HG02973 (cell line): ENCODE results near the gene MTFR1L.
A peak's percentile ranks its signal among the peaks of the same experiment; 100 is the strongest.

Experiments
- ATAC-seq: cut with Tn5 transposase; IDR thresholded peaks from one replicate; pipeline ENCODE4 v1.9.1; 2021; ENCODE audit warnings: moderate library complexity; ENCODE audit not compliant: unreplicated experiment

Gene MTFR1L

DNA sequence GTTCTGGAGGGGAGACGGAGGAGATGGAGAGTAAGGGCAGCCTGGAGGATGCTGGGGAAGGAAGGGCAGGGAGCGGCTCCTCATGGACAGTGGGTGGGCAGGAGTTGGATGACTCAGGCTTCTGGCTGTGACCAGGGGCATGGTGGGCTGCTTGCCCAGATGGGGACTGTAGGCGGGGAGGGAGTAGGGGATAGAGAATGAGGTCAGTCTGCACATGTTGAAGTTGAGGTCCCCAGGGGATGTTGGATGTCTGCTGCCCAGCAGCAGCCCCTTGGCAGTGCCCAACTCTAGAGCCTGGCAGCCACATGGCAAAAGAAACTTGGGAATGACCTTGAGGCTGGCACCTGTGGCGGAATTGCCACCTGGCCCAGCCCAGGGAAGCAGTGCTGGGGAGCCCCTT is 13.3 kb upstream of the MTFR1L start:
- ATAC-seq = no peak

DNA sequence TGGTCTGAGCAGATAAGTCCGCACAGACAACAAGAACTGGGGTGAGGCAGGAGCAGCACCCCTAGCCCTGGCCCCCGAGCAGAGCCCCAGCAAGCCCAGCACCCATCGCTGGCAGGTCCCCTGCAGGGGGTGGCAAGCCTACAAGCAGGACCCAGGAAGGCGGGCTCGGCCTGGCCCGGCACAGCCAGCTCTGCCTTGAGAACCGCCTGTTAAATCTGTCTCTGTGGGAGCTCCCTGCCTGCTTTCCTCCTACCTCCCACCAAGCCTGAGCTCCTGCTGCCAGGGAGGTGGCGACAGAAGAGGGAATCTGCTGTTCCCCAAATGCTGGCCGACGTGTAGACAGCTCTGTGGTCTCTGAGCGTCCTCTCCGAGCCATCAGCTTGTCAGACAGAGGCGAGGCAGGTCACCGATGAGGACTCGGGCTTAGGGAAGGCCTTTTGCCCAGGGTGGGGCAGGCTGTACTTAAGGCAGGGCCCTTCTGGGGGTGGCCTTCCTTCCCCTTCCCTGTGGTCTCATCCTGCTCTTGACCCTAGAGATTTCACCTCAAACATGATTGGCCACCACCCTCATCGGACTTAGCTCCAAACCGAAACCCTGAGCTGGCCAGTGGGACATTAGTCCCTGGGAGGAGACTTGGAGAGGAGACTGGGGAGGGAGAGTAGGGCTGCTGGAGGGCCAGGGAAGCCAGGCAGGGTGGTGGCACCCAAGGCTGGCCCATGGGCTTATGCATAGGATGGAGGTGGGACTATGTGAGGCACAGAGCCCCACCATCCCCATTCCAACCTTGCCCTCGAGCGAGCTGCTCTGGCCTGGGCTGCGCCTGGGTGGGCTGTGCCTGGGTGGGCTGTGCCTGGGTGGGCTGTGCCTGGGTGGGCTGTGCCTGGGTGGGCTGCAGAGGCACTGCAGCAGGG is 12.0 kb upstream of the MTFR1L start:
- ATAC-seq = no peak

DNA sequence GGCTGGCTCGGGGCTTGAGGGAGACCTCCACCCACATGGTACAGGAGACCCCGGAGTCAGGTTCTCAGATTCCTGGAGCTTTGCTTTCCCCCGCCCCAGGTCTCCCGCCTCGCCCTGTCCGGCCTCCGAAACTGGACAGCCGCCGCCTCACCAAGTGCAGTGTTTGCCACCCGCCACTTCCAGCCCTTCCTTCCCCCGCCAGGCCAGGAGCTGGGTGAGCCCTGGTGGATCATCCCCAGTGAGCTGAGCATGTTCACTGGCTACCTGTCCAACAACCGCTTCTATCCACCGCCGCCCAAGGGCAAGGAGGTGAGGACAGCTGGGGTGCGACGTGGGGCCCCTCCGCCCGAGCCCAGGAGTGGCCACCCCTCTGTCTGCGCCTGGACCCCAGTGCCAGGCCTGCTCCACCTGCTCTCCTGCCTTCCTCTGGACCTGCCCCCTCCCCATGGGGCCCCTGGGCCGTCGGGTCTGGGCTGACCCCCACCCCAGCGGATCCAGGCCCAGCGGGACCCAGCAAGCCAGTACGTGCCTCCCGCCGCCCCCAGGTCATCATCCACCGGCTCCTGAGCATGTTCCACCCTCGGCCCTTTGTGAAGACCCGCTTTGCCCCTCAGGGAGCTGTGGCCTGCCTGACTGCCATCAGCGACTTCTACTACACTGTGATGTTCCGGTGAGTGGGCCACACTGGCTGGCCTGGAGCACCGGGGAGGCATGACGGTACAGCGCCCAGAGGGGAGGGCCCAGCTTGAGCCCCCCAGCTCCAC is 11.1 kb upstream of the MTFR1L start:
- ATAC-seq = no peak

DNA sequence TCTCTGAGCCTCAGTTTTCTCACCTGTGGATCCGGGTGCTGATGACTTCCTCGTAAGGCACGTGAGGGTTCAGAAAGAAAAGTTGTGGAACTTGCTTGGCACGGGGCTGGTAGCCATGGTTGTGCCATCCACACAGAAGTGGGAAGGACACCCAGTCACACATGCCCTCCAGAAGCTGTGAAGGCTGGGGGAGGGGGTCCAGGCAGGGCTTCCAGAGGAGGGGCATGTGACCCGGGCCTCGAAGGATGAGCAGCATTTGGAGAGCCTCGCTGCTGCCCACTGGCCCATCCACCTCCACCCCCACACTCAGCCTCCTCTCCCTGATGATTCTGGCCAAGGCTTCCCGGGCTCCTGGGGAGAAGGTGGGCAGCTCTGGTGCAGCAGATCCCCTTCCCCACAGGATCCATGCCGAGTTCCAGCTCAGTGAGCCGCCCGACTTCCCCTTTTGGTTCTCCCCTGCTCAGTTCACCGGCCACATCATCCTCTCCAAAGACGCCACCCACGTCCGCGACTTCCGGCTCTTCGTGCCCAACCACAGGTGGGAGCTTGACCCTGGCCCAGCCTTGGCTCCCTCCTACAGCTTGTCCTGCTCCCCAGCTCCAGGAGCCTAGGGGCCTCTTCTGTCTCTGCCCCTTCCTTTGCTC is 10.3 kb upstream of the MTFR1L start:
- ATAC-seq = no peak

DNA sequence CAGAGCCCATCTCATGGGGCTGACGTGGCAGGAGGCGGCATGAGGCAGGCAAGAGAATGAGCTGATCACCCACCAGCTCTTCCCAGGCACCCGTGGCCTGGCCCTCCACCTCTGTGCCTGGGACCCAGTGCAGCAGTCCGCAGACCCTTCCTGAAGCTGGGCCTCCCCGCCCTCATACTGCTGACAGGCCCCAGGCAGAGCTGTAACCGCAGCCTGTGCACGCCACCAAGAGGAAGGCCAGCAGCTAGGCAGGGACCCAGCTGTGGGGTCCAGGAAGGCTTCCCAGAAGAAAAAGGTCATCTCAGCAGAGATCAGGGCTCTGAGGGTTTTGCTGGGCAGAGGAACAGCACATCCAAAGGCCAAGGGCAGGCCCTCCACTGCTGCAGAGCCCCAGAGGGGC is 9.8 kb upstream of the MTFR1L start:
- no peak for ATAC-seq

DNA sequence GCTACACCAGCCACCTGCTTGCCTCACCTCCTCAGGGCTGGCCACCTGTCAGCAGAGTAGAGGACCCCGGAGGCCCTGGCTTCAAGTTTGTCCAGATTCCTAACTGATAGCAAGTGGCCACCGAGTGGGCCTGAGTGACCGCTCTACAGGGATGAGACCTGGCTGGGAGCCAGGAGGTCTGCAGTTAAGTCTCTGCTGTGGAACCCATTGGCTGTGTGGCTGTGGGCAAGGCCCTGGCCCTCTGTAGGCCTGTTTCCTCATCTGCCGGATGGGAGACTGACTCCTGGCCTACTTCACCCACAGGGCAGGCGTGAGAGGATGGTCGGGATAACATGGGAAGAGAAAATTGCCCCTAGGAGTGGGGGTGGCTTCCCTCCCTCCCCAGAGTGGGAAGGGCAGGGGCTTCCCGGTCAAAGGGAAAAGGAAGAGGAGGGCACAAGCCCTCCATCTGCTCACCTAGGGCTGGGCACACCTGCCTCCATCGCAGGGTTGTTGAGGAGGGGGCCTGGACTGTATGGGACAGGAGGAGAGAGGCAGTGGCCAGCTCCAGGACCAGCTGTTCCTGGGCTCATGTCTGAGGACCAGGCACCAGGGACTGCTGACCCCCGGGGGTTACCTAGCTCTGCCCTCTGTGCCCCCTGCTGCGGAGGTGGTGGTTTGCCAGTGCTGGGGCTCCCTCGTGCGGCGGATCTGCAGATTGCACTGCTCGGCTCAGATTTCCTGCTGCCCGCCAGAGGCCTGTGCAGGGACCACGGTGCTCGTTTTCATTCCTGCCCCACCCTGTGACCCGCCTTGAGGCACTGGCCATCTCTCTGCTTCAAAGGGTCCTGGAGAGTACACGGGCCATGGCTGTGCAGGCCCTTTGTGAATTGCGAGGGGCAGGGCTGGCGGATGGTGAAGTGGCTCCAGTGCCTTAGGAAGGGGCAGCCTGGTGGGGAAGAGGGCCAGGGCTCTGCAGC is 9.1 kb upstream of the MTFR1L start:
- no peak for ATAC-seq

DNA sequence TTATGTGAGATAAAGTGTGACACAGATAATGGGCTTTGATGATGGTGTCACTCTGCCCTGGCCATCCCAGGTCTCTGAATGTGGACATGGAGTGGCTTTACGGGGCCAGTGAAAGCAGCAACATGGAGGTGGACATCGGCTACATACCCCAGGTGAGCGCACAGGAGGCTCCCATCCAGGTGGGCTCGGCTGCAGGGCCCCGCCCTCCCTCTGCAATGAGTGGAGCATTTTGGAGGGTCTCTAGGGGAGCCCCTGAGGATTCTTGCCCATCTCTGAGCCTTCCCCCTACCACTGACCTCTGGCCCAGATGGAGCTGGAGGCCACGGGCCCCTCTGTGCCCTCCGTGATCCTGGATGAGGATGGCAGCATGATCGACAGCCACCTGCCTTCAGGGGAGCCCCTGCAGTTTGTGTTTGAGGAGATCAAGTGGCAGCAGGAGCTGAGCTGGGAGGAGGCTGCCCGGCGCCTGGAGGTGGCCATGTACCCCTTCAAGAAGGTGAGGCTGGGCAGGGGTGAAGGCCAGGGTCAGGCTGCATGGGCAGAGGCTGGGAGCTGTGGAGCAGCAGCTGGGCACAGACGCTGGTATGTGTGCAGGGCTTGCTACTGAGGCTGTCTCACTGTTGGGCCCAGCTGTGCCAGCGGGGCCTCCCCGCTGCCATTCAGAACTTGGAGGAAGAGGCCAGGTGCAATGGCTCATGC is 8.2 kb upstream of the MTFR1L start:
- no peak for ATAC-seq

DNA sequence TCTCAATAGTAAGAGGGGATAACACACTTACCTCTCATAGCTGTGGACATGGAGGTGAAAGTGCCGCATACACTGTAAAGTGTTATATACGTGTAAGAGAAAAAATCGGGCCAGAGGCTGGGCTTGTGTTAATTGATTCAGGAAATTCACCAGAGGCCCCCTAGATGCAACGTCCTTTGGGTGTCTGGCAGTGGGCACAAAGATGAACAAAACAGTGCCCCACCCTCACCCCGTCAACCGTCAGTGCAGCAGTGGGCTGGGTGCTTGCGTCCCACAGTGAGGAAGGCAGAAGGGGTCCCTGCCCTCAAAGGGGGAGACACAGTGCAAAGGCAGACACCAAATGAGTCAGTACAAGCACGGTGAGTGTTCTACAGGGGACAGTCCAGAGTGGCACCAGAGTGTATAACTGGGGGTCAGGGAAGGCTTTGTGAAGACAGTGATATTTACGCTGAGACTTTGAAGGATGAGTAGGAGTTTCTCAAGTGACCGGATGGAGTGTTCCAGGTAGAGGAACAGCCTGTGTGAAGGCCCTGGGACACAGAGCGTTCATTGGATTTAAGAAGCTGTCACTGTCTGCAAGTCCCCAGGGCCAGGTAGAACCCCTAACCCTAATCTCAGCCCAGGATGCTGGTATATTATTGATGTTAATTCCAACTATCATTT is 6.6 kb upstream of the MTFR1L start:
- no peak for ATAC-seq

DNA sequence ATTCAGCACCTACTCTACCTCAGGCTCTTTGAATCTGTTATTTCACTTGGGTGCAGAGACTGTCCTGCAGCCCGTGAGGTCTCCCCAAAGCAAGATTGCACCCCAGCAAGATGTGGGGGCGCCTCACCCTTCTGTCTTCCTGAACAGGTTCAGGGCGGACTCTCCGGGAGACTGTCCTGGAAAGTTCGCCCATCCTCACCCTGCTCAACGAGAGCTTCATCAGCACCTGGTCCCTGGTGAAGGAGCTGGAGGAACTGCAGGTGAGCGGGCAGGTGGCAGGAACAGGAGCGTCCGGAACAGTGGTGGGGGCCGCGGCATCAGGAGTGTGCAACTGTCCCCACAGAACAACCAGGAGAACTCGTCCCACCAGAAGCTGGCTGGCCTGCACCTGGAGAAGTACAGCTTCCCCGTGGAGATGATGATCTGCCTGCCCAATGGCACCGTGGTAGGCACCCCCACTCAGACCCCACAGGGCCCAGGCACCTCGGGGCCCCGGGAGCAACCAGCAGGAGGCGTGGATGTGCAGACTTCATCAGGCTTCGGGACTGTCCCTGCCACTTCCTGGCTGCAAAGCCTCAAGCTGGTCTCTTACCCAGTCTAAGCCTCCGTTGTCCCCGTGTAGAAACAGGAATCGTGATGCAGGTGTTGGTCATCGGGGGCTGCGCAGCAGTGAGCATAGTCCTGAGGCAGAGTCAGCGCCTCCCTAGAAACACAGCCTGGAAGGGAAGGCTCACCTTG is 5.9 kb upstream of the MTFR1L start:
- ATAC-seq = no peak

DNA sequence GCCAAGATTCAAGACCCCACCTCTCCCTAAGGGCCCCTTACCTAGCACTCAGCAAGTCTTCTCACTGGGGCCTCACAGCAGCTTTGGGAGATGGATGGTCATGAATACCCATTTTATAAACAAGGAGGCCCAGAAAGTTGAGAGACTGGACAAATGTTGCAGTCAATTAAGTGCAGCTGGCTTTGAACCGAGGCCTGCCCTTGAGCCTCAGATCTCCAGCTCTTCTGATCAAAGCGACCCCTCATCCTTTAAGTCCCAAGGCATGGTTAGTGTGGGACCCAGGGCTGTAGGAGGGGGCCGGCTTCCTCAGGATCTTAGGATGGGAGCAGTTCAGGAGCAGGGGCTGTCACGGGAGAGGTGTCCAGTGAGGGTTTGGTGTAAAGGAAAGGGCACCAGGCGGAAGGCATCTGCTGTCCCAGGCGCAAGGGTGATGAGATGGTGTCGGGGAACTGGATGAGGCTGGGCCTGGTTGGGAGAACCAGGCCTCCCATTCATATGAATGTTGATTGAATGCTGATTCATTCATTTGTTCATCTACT is 5.1 kb upstream of the MTFR1L start:
- no peak for ATAC-seq

DNA sequence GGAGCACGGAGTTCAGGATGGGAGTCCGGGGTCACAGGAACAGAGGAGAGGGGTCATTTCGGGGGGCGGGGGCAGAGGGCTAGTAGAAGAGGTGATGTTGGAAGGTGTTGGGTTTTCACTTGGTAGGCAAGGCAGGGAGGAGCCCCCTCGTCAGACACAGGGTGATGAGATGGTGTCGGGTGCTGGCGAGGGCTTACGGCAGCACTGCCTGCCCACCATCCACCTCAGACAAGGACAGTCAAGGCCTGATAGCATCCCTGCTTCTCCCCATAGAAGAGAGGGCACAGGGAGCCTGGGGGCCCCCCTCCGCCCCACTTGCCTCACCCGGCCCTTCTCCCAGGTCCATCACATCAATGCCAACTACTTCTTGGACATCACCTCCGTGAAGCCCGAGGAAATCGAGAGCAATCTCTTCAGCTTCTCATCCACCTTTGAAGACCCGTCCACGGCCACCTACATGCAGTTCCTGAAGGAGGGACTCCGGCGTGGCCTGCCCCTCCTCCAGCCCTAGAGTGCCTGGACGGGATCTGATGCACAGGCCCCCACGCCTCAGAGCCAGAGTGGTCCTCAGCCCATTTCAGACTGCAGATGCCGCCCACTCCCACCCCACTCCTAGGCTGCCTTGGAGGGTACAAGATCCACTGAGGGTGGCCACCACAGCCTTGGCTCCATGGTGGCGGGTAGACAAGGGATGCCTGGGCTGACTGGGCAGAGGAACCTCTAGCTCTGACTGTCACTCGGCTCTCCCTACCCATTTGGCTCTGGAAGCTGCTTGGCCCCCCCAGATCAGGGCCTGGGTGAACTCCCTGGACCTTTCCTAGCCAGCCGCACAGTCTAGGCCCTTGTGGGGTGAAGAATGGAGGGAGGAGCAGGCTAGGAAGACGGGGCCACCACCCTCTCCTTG is 4.3 kb upstream of the MTFR1L start:
- ATAC-seq = no peak

DNA sequence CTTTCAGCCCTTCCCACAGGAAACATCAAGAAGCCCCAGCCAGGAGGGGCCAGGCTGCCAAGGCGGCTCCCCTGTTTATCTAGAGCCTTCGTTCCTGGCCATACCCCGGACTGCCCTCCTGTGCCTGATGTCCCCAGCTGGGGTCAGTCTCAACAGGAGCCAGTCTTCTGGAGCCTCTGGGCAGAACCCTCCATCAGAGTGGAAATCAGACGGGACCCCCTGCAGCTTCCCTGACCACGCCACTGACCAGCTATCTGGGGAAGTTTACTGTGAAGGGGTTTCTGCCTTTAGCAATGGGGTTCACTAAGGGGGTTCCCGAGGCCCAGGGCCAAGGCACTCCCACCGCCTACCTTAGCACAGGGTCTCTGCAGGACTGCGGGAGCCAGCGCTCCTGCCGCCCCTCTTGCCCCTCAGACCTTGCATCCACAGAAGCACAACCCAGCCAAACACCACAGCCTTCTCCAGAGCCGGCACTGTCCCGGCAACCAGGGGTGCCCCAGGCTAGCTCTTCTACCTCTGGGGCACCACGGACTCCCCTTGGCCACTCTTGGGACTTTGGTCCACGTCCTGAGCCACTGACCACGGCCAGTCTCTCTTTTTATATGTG is 3.5 kb upstream of the MTFR1L start:
- no peak for ATAC-seq

DNA sequence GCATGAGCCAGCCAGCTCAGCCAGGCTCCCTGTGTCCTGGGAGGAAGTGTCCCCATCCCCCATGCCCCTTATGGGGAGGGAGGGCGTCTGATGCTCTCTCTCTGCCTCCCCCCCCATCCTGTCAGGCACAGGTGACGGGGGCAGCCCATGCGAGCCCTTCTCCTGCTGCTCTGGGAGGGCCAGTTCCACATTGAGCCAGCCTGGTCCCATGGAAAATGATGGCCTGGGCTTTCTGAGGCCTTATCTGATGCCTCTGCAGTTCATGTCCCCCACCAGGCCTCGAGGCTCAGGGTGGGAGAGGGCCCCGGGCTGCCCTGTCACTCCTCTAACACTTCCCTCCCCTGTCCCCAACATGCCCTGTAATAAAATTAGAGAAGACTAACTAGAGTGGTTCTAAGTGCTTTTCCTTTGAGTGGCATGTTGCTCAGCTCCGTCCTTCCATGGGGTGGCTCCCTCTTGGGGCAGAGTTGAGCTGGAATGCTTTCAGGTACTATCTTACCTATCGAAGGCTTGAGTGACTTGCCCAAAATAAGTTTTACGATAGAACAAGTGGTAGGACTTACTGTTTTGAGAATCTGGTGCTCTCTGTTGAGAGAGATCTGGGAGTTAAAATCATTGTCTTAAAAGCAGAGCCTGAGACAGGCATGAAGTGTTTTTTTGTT is 1.8 kb upstream of the MTFR1L start:
- no peak for ATAC-seq

DNA sequence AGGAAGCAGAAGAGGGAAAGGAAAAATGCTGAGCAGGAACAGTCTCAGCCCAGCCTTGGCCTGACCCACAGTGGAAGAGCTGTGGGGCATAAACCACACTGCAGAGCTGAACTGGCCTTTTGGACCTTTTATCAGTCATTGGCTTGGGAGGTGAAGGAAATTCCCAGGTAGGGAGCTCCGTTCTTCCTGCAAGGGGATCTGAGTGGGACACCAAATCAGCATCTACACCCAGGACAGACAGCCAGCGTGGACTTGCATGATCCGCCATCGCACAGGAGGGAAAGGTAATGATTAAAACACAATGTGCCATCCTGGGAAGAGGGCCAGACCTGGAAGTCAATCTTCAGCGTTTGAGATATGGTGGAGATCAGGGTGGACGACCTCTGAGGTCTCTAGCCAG is 1.2 kb upstream of the MTFR1L start:
- no peak for ATAC-seq

DNA sequence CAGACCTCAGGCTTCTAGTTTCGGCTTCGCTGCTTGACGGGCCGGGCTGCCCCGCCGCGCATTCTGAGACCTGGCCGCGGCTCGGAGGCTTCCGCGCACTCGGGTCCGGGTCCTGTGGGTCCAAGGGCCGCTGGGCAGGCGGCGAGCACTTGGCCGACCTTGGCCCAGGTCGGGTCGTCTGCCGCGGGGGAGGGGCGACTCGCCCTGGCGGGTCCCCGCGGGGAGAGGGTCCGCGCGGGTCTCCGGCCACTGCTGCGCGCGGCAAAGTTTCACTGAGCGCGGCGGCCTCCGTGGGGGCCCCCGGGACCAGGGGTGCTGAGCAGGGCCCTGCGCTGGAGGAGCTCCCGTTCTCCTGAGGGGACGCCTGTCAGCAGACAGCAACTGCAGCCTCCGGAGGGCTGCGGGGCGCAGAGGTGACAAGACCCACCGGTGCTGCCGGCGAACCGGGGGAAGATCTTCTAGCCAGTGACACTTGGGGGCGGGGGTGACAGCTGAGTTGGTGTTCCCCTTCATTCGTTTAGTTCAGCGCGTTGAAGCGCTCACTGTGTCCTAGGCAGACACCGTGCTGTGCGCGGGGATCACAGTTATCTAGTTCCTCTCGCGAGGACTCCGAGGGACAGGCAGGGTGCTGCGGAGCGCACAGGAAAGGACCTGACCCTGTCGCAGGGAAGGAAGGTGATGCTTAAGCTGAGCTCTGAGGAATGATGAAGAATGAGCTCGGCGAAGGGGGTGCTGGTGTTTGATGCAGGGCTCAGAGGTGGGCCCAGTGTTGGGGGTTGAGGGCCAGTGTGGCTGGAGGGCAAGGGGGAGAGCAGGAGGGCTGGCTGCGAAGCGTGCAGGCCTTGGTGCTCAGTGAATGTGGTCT is 725 bp downstream of the MTFR1L start:
- ATAC-seq = peak; percentile 32

DNA sequence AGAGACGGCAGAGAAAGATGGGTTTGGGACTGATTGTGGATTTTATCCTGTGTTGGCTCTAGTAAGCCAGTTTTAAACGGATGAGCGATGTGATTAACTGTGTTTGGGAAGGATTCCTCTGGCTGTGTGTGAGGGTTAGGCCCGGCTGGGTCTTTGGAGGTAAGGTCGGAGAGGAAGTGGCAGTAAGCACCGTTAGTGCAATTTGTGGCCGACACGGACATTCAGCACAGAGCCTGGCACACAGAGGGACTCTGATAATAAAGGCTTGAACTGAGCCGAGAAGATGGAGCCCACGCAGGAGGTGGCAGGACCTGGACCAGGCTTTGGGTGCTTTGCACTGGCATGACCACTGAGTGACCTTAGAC is 1.3 kb downstream of the MTFR1L start:
- ATAC-seq = no peak
